ENCODE measurements around the gene PGAP6. TPM values are rescaled to one million over a fixed set of nuclear protein-coding genes. Genes with fewer than 3 reads are reported as not detected.
"Not testable (repeated sequence)": the region's sequence is repeated elsewhere in the genome, so short reads cannot be mapped to it uniquely, and the experiment has no call there.

PGAP6 gene
- polyA plus RNA-seq, 3 donors from 2014 or later: 16.0 to 35.9 (median 23.7) TPM

DNA sequence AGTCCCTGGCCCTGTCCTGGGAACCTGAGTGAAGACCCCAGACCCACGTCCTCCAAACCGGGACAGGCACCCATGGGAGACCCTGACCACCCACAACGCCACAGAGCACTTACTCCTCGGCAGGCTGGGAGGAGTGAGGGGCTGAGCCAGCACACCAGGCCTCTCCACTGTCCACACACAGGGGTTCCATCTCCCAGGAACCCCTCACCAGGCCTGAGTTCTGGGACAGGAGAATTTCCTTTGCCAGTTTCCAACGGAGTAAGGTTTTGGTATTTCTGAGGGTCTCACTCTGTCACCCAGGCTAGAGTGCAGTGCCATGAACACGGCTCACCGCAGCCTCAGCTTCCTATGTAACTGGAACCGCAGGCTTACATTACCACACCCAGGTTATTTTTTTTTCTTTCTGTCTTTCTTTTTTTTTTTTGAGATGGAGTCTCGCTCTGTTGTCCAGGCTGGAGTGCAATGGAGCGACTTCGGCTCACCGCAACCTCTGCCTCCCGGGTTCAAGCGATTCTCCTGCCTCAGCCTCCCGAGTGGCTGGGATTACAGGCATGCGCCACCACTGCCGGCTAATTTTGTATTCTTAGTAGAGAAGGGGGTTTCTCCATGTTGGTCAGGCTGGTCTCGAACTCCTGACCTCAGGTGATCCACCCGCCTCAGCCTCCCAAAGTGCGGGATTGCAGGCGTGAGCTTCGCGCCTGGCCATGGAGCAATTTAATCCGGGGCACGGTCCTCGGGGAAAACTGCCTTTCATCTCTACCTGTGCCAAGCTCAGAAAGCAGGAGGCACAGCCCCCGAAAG lies 1.6 kb downstream of the PGAP6 start:
- Mint-ChIP-seq H3K36me3 (no peaks in the 10 kb centered on the region), H3K27me3 (ENCODE audit: low read depth in 3 of 3) (peaks cover 6 to 11% (median 8%) of the 10 kb centered on the region in 3 donors), H3K27ac (peak overlapping the region in 4 of 6 donors; percentile 16 to 77 (median 60)), H3K9me3 (no peaks in the 10 kb centered on the region), H3K4me3 (peak overlapping the region; percentile 69 to 80 (median 74)), H3K4me1 (peaks cover 15 to 24% of the 10 kb centered on the region in 2 donors)
- no peak for DNase-seq

DNA sequence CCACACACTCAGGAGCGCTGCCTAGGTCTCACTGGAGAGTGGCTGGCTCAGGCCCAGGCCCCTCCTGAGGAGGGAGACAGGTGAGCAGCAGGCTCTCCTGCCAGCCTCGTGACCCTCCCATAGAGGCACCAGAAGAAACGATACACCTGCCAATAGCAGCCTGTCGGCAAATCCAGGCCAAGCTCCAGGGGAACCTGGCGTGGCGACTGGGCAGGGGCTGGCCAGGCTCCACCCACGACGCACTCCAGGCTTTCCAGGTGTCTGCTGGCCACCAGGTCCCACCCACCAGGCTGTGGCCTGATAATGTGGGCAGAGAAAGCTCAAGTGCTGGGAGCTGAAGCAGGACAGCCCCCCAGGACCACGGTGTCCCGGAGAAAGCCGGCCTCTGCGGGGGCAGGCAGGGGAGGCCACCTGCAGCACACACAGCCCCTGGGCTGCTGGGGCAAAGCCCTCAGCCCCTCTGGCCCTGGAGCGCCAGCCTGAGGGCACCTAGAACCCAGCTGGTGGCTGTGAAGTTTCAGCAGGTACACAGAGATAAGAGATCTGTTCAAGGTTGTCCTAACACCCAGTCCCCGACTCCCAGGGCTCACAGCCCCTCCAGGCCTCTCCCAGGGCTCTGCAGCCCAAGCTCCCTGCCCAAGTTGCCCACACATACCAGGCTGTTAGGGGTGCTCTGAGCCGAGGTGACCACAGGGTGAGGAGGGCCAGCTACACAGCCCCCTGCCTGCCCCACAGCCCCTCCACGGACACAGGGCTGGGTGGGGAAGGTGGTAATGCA lies 2.4 kb downstream of the PGAP6 start:
- H3K4me3 Mint-ChIP-seq: peak overlapping the region; percentile 21 to 80 (median 69)
- peaks cover 15 to 24% of the 10 kb centered on the region in 2 donors for H3K4me1 Mint-ChIP-seq
- peaks cover 6 to 11% (median 8%) of the 10 kb centered on the region in 3 donors for H3K27me3 Mint-ChIP-seq (ENCODE audit: low read depth in 3 of 3)
- no peaks in the 10 kb centered on the region for H3K9me3 Mint-ChIP-seq
- H3K27ac Mint-ChIP-seq: peak overlapping the region in 3 of 6 donors; percentile 30 to 55 (median 34)
- H3K36me3 Mint-ChIP-seq: no peaks in the 10 kb centered on the region
- DNase-seq: no peak

DNA sequence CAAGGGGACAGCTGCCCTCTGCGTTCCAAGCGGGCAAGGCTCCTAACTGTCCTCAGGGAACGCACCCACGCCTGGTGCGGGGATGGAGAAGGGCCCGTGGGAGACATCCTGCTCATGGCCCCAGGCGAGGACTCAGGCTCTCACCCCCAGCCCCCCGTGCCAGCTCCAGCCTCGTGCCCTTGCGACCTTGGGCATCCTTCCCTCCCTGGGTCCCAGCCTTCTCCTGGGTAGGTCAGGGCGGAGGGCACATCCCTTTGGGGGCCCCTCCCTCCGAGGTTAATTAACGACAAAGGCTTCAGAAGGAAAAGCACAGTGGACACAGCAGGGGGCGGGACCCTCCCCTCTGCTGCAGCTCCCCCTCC lies 3.0 kb downstream of the PGAP6 start:
- H3K36me3 Mint-ChIP-seq: no peaks in the 10 kb centered on the region
- H3K9me3 Mint-ChIP-seq: no peaks in the 10 kb centered on the region
- H3K4me1 Mint-ChIP-seq: peaks cover 15 to 24% of the 10 kb centered on the region in 2 donors
- H3K4me3 Mint-ChIP-seq: peak overlapping the region in 2 of 5 donors; percentile 5 to 14
- H3K27me3 Mint-ChIP-seq (ENCODE audit: low read depth in 3 of 3): peaks cover 6 to 11% (median 8%) of the 10 kb centered on the region in 3 donors
- H3K27ac Mint-ChIP-seq: no peak overlapping the region
- no peak for DNase-seq

DNA sequence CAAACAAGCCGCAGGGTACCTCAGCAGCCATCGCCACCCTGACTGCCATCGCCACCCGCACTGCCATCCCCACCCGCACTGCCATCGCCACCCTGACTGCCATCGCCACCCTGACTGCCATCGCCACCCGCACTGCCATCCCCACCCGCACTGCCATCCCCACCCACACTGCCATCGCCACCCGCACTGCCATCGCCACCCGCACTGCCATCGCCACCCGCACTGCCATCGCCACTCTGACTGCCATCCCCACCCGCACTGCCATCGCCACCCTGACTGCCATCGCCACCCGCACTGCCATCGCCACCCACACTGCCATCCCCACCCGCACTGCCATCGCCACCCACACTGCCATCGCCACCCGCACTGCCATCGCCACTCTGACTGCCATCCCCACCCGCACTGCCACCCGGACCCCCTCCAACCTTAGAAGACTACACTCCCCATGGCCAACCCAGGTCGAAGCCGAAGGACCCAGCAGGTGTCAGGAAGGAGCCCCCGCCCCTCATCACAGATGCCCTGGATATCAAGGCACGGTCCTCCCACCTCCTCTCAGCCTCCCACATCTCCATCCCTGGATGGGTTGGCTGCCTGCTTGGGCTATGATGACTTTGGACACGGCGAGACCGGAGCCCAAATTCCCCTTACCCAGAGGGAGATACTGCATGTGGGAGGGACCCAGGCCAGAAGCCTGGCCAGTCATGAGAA lies 3.5 kb downstream of the PGAP6 start:
- peaks cover 11 to 19% of the 10 kb centered on the region in 2 donors for H3K4me1 Mint-ChIP-seq
- not testable (repeated sequence) for H3K9me3 Mint-ChIP-seq, H3K36me3 Mint-ChIP-seq, DNase-seq, H3K27ac Mint-ChIP-seq
- peaks cover 6 to 10% (median 7%) of the 10 kb centered on the region in 3 donors for H3K27me3 Mint-ChIP-seq (ENCODE audit: low read depth in 3 of 3)
- H3K4me3 Mint-ChIP-seq: peak overlapping the region in 1 of 5 donors; percentile 14

DNA sequence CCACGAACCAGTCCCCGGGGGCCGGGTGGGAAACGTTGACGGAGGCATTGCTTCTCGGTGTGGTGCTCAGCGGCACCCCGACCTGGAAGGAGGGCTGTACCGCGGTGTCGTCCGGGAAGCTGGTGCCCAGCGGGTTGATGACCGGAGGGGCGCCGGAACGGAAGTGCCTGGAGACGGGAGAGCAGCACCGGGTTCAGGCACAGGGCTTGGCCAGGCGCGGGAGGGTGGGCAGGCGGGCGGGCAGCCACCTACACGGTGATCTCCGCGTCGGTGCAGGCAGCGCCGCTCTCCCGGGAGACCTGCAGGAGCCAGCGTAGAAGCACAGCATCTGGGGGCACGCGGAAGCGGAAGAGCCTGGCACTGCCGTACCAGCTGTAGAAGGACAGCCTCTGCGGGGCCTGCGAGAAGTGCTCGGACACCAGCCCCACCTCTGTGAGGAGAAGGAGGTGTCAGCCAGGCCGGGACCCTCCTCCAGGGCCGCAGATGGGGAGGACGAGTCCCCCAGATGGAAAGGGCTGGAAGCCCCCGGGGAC lies 4.3 kb downstream of the PGAP6 start:
- Mint-ChIP-seq H3K9me3 (no peaks in the 10 kb centered on the region), H3K4me3 (no peak overlapping the region), H3K36me3 (no peaks in the 10 kb centered on the region), H3K27me3 (ENCODE audit: low read depth in 3 of 3) (peaks cover 2 to 5% (median 4%) of the 10 kb centered on the region in 3 donors), H3K27ac (no peak overlapping the region), H3K4me1 (peaks cover 3 to 12% of the 10 kb centered on the region in 2 donors)
- no peak for DNase-seq

DNA sequence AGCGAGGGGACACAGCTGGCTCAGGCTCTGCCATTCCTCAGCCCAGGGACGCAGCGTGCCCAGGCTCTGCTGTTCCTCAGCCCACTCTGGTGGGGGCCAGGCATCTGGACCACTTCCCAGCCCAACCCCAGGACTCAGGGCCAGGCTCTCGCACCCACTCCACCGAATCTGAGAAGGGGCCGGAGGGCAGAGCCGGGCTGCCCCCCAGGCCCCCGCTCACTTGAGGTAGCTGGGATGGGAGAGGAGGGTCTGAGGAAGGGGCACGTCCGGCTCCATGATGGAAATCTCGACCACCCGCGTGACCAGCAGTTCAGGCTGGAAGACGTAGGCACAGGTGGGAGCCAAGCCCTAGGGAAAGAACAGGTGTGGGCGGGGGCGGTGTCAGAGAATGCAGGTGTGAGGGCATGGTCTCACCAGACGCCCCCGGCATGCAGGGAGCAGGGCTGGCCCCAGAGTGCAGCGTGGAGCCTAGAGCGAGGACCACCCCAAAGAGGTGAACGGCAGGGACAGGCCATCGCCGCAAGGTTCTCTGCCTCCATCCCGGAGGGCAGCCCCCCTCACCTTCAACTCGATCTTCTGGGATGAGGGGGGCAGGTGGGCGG lies 4.9 kb downstream of the PGAP6 start:
- Mint-ChIP-seq H3K27me3 (ENCODE audit: low read depth in 3 of 3) (peaks cover 0 to 3% (median 1%) of the 10 kb centered on the region in 3 donors), H3K9me3 (no peaks in the 10 kb centered on the region), H3K4me1 (peaks cover 0 to 11% of the 10 kb centered on the region in 2 donors), H3K4me3 (no peak overlapping the region), H3K36me3 (no peaks in the 10 kb centered on the region), H3K27ac (no peak overlapping the region)
- DNase-seq: no peak

DNA sequence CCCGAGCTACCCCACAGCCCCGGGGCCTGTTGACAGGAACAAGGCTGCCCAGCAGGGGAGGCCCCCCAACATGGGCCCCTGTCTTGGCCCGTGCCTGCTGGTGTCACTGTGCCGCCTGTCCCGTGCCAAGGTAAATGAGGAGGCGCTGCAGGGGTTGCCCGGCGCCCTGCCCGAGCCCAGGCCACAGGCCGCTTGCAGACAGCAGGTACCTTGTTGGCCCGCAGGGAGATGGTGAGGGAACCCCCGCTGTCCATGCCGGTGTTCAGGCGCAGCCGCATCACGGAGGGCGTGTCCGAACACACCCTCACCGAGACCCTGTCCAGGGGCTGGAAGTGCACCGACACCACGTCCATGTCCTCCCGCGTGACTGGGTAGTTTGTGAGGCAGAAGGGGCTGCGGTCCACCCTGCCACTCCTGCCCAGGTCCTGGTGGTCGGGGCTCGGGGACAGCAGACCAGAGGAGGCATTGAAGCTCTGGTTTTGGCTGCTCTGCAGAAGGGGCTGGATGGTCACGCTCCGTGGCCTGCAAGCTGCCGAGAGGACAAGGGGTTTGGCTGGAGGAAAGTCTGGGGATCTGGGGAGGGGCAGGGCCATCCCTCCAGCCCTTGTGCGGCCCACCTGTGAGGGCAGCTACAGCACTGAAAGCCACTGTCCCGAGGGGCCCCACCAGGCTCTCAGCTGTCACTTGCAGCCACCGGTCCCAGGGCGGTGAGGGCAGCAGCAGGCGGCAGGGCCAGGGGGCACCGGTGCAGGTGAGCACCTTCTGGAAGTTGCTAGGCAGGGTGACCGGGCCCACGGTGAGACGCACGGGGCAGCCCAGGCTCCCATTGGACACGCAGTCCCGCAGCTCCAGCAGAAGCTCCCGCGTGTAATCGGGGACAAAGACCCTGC lies 5.6 kb downstream of the PGAP6 start:
- H3K27me3 Mint-ChIP-seq (ENCODE audit: low read depth in 3 of 3): peaks cover 0 to 3% (median 1%) of the 10 kb centered on the region in 3 donors
- no peaks in the 10 kb centered on the region for H3K9me3 Mint-ChIP-seq
- H3K4me1 Mint-ChIP-seq: peaks cover 0 to 13% of the 10 kb centered on the region in 2 donors
- no peaks in the 10 kb centered on the region for H3K36me3 Mint-ChIP-seq
- H3K27ac Mint-ChIP-seq: no peak overlapping the region
- no peak overlapping the region for H3K4me3 Mint-ChIP-seq
- DNase-seq: no peak

DNA sequence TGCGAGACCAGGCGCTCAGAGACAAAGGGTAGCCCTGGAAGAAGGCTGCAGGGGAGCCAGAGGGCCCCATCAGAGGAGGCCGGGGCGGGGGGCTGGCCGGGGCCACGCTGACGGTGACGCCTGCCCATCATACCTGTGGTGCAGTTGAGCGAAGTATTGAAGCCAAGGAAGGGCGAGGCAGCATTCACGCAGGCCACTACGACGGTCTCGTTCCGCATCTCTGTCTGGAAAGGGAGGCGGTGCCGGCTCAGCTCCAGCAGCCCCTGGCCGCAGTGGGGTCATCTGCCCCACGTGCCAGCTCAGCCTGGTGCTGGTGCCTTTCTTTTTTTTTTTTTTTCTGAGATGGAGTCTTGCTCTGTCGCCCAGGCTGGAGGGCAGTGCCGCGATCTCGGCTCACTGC lies 6.6 kb downstream of the PGAP6 start:
- no peak for DNase-seq
- no peak overlapping the region for H3K4me3 Mint-ChIP-seq
- no peak overlapping the region for H3K27ac Mint-ChIP-seq
- H3K27me3 Mint-ChIP-seq (ENCODE audit: low read depth in 3 of 3): peaks cover 0 to 3% (median 3%) of the 10 kb centered on the region in 3 donors
- H3K4me1 Mint-ChIP-seq: peaks cover 7 to 17% of the 10 kb centered on the region in 2 donors
- H3K9me3 Mint-ChIP-seq: no peaks in the 10 kb centered on the region
- H3K36me3 Mint-ChIP-seq: peaks cover 0 to 3% (median 3%) of the 10 kb centered on the region in 3 donors

DNA sequence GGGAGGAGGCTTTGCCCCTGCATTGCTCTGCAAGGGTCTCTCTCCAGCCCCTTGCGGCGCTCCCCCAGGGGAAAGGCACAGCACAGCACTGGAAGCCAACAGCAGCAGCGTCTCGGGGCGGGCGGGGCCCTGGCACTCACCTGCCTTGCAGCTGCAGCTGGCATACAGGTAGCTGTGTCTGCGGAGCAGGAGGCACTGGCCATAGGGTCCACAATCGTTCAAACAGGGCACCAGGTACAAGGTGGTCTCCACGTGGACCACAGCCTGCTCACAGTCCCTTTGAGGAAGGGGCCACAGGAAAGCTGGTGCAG lies 7.2 kb downstream of the PGAP6 start:
- Mint-ChIP-seq H3K4me3 (no peak overlapping the region), H3K27ac (no peak overlapping the region), H3K9me3 (no peaks in the 10 kb centered on the region), H3K4me1 (peaks cover 12 to 14% of the 10 kb centered on the region in 2 donors), H3K27me3 (ENCODE audit: low read depth in 3 of 3) (peaks cover 0 to 3% (median 0%) of the 10 kb centered on the region in 3 donors), H3K36me3 (peaks cover 0 to 3% (median 3%) of the 10 kb centered on the region in 3 donors)
- no peak for DNase-seq

DNA sequence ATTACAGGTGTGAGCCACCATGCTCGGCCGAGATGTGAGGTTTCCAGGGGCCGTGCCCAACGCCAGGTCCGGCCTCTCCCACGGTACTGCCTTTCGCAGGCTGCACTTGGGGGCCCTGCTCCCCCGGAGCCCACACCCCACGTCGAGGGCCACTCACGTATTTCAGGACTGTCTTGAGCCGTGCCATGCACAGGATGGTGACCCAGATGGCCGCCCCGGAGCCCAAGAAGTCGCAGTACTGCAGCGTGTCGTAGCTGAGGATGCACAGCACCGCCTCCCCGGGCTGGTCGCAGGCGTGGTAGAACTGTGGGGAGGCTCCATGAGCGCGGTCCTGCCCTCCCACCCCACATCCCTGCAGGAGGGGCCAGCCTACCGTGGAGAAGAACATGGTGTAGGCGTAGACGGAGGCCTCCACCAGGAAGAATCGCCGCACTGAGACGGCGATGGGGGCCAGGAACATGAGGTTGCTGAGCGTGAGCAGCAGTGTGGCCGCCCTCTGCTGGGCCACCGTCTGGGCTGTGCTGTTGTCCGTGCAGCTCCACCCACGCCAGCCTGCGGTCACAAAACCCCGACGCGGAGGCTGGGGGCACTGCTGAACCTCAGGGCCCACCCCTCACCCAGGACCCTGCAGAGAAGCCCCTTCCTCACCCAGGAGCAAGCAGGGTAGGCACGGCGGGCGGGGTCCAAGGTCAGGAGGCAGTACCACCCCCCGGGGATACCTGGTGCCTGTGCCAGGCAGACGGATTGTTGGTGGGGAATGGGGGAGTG lies 7.7 kb downstream of the PGAP6 start:
- no peak overlapping the region for H3K4me3 Mint-ChIP-seq
- no peak for DNase-seq
- no peaks in the 10 kb centered on the region for H3K9me3 Mint-ChIP-seq
- H3K27me3 Mint-ChIP-seq (ENCODE audit: low read depth in 3 of 3): peaks cover 0 to 3% (median 0%) of the 10 kb centered on the region in 3 donors
- H3K4me1 Mint-ChIP-seq: peaks cover 12 to 17% of the 10 kb centered on the region in 2 donors
- no peak overlapping the region for H3K27ac Mint-ChIP-seq
- peaks cover 0 to 3% (median 3%) of the 10 kb centered on the region in 3 donors for H3K36me3 Mint-ChIP-seq

DNA sequence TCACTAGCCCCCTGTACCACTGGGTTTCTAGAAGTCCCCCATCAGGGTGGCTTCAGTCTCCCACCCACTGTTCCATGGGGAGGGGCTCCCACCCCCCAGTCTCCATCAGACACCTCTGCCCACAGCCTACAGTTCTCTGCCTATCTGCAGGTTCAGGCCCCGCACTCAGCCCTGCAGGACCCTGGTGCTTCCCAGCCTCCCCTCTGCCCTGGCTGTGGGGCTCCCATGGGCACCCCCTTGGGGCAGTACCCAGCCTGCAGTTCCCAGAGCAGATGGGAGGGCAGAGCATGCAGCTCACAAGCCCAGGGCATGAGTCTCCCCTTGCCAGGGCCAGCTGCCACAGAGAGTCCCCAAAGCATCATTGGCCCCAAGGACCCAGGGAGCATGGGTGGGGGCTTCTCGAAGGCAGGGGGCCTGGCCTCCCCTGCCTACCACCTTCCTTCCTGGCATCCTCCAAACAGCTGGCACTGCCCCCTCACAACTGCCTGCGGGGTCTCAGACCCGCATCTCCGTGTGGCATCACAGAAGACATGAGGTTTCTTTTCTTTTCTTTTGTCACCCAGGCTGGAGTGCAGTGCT lies 8.7 kb downstream of the PGAP6 start:
- Mint-ChIP-seq H3K4me3 (no peak overlapping the region), H3K27ac (peak overlapping the region in 2 of 6 donors; percentile 20 to 61), H3K4me1 (peaks cover 12 to 17% of the 10 kb centered on the region in 2 donors), H3K9me3 (no peaks in the 10 kb centered on the region), H3K27me3 (ENCODE audit: low read depth in 3 of 3) (peaks cover 0 to 3% (median 0%) of the 10 kb centered on the region in 3 donors), H3K36me3 (peaks cover 0 to 3% (median 3%) of the 10 kb centered on the region in 3 donors)
- no peak for DNase-seq
